Activated T-cell treated with anti-CD3 and anti-CD28 coated beads, Interleukin-2, amount 50 U/mL, for 24 hours (primary cell): ENCODE measurements around the gene XRCC4.

Experiments
- DNase-seq: peaks from one replicate; pipeline ENCODE4 v3.0.0-alpha.2; 2020
- H3K27ac Mint-ChIP-seq: 2 replicates; pipeline ENCODE4 v1.8.0; 2020; ENCODE audit warnings: mild to moderate bottlenecking, mixed read lengths
- H3K27me3 Mint-ChIP-seq: 2 replicates; pipeline ENCODE4 v1.8.0; 2020; ENCODE audit warnings: mixed read lengths
- H3K36me3 Mint-ChIP-seq: 2 replicates; pipeline ENCODE4 v1.8.0; 2020; ENCODE audit warnings: low read depth, mixed read lengths
- H3K4me1 Mint-ChIP-seq: 2 replicates; pipeline ENCODE4 v1.8.0; 2020; ENCODE audit warnings: low read depth, mixed read lengths
- H3K4me3 Mint-ChIP-seq: 2 replicates; pipeline ENCODE4 v1.8.0; 2020; ENCODE audit warnings: mild to moderate bottlenecking, moderate library complexity, mixed read lengths
- H3K9me3 Mint-ChIP-seq: 2 replicates; pipeline ENCODE4 v1.8.0; 2020; ENCODE audit warnings: mixed read lengths

Gene XRCC4

GRCh38 chr5:83162601-83163000 is 85.3 kb downstream of the XRCC4 start:
- Mint-ChIP-seq H3K27me3 (no peaks in the 10 kb centered on the region), H3K9me3 (no peaks in the 10 kb centered on the region), H3K4me3 (no peak overlapping the region), H3K27ac (no peak overlapping the region), H3K36me3 (no peaks in the 10 kb centered on the region), H3K4me1 (no peaks in the 10 kb centered on the region)
- DNase-seq, result no peak

GRCh38 chr5:83167538-83167937 is 90.2 kb downstream of the XRCC4 start:
- H3K4me1 Mint-ChIP-seq, result peaks cover 4% of the 10 kb centered on the region
- H3K27ac Mint-ChIP-seq, result no peak overlapping the region
- no peak for DNase-seq
- no peaks in the 10 kb centered on the region for H3K36me3 Mint-ChIP-seq
- H3K9me3 Mint-ChIP-seq, result no peaks in the 10 kb centered on the region
- H3K27me3 Mint-ChIP-seq, result no peaks in the 10 kb centered on the region
- no peak overlapping the region for H3K4me3 Mint-ChIP-seq

- H3K27me3 Mint-ChIP-seq, result no peaks in the 10 kb centered on the region
Observed at GRCh38 chr5:83169571-83170337, 92.4 kb downstream of the XRCC4 start.

GRCh38 chr5:83172011-83172410 is 94.7 kb downstream of the XRCC4 start:
- no peak overlapping the region for H3K4me3 Mint-ChIP-seq
- DNase-seq, result no peak
- H3K27me3 Mint-ChIP-seq, result no peaks in the 10 kb centered on the region

More at GRCh38 chr5:83169571-83170337, 92.4 kb downstream of the XRCC4 start:
- no peaks in the 10 kb centered on the region for H3K9me3 Mint-ChIP-seq
- DNase-seq, result no peak
- peaks cover 4% of the 10 kb centered on the region for H3K4me1 Mint-ChIP-seq
- no peak overlapping the region for H3K27ac Mint-ChIP-seq
- no peak overlapping the region for H3K4me3 Mint-ChIP-seq
- no peaks in the 10 kb centered on the region for H3K36me3 Mint-ChIP-seq

GRCh38 chr5:83172655-83173054 is 95.3 kb downstream of the XRCC4 start:
- no peaks in the 10 kb centered on the region for H3K36me3 Mint-ChIP-seq
- peaks cover 4% of the 10 kb centered on the region for H3K4me1 Mint-ChIP-seq
- no peak overlapping the region for H3K27ac Mint-ChIP-seq
- no peaks in the 10 kb centered on the region for H3K27me3 Mint-ChIP-seq
- H3K9me3 Mint-ChIP-seq, result no peaks in the 10 kb centered on the region
- no peak overlapping the region for H3K4me3 Mint-ChIP-seq
- DNase-seq, result no peak

More at GRCh38 chr5:83172011-83172410, 94.7 kb downstream of the XRCC4 start:
- Mint-ChIP-seq H3K36me3 (no peaks in the 10 kb centered on the region), H3K27ac (no peak overlapping the region), H3K4me1 (peaks cover 4% of the 10 kb centered on the region), H3K9me3 (no peaks in the 10 kb centered on the region)

GRCh38 chr5:83173826-83174225 is 96.5 kb downstream of the XRCC4 start:
- H3K4me3 Mint-ChIP-seq, result no peak overlapping the region
- no peak for DNase-seq
- H3K27me3 Mint-ChIP-seq, result no peaks in the 10 kb centered on the region

GRCh38 chr5:83177803-83178202 is 100.5 kb downstream of the XRCC4 start:
- no peak for DNase-seq
- Mint-ChIP-seq H3K9me3 (no peaks in the 10 kb centered on the region), H3K27me3 (no peaks in the 10 kb centered on the region), H3K4me3 (no peak overlapping the region), H3K4me1 (no peaks in the 10 kb centered on the region), H3K36me3 (no peaks in the 10 kb centered on the region), H3K27ac (no peak overlapping the region)

More at GRCh38 chr5:83173826-83174225, 96.5 kb downstream of the XRCC4 start:
- Mint-ChIP-seq H3K9me3 (no peaks in the 10 kb centered on the region), H3K4me1 (peaks cover 4% of the 10 kb centered on the region), H3K36me3 (no peaks in the 10 kb centered on the region), H3K27ac (no peak overlapping the region)

- no peaks in the 10 kb centered on the region for H3K27me3 Mint-ChIP-seq
- no peaks in the 10 kb centered on the region for H3K4me1 Mint-ChIP-seq
- H3K27ac Mint-ChIP-seq, result no peak overlapping the region
- DNase-seq, result no peak
- no peak overlapping the region for H3K4me3 Mint-ChIP-seq
- H3K36me3 Mint-ChIP-seq, result no peaks in the 10 kb centered on the region
- peaks cover under 1% of the 10 kb centered on the region for H3K9me3 Mint-ChIP-seq
Observed at GRCh38 chr5:83179966-83180365, 102.6 kb downstream of the XRCC4 start.

GRCh38 chr5:83184534-83184933 is 107.2 kb downstream of the XRCC4 start:
- H3K27ac Mint-ChIP-seq, result no peak overlapping the region
- peaks cover 2% of the 10 kb centered on the region for H3K9me3 Mint-ChIP-seq
- no peaks in the 10 kb centered on the region for H3K4me1 Mint-ChIP-seq

GRCh38 chr5:83192947-83193346 is 115.6 kb downstream of the XRCC4 start:
- no peaks in the 10 kb centered on the region for H3K27me3 Mint-ChIP-seq
- H3K9me3 Mint-ChIP-seq, result no peaks in the 10 kb centered on the region
- H3K4me1 Mint-ChIP-seq, result no peaks in the 10 kb centered on the region
- DNase-seq, result no peak
- no peak overlapping the region for H3K27ac Mint-ChIP-seq
- H3K36me3 Mint-ChIP-seq, result peaks cover 5% of the 10 kb centered on the region
- no peak overlapping the region for H3K4me3 Mint-ChIP-seq

More at GRCh38 chr5:83184534-83184933, 107.2 kb downstream of the XRCC4 start:
- no peak for DNase-seq
- Mint-ChIP-seq H3K36me3 (no peaks in the 10 kb centered on the region), H3K4me3 (no peak overlapping the region), H3K27me3 (no peaks in the 10 kb centered on the region)

- H3K9me3 Mint-ChIP-seq, result no peaks in the 10 kb centered on the region
- peaks cover 15% of the 10 kb centered on the region for H3K36me3 Mint-ChIP-seq
- no peaks in the 10 kb centered on the region for H3K27me3 Mint-ChIP-seq
- H3K4me1 Mint-ChIP-seq, result no peaks in the 10 kb centered on the region
- no peak for DNase-seq
- H3K27ac Mint-ChIP-seq, result no peak overlapping the region
- H3K4me3 Mint-ChIP-seq, result no peak overlapping the region
Observed at GRCh38 chr5:83197326-83197967, 120.1 kb downstream of the XRCC4 start.

GRCh38 chr5:83199126-83199525 is 121.8 kb downstream of the XRCC4 start:
- Mint-ChIP-seq H3K27me3 (no peaks in the 10 kb centered on the region), H3K9me3 (no peaks in the 10 kb centered on the region), H3K27ac (no peak overlapping the region), H3K4me3 (no peak overlapping the region), H3K36me3 (peaks cover 15% of the 10 kb centered on the region), H3K4me1 (no peaks in the 10 kb centered on the region)
- no peak for DNase-seq

GRCh38 chr5:83204651-83205050 is 127.3 kb downstream of the XRCC4 start:
- Mint-ChIP-seq H3K27ac (no peak overlapping the region), H3K4me1 (no peaks in the 10 kb centered on the region), H3K36me3 (peaks cover 28% of the 10 kb centered on the region), H3K9me3 (no peaks in the 10 kb centered on the region), H3K27me3 (no peaks in the 10 kb centered on the region), H3K4me3 (no peak overlapping the region)
- DNase-seq, result no peak

- Mint-ChIP-seq H3K9me3 (no peaks in the 10 kb centered on the region), H3K27ac (no peak overlapping the region), H3K36me3 (peaks cover 30% of the 10 kb centered on the region), H3K4me3 (no peak overlapping the region), H3K27me3 (no peaks in the 10 kb centered on the region), H3K4me1 (no peaks in the 10 kb centered on the region)
- DNase-seq, result no peak
Observed at GRCh38 chr5:83209963-83210362, 132.6 kb downstream of the XRCC4 start.

- Mint-ChIP-seq H3K4me1 (no peaks in the 10 kb centered on the region), H3K27ac (no peak overlapping the region), H3K36me3 (peaks cover 3% of the 10 kb centered on the region), H3K9me3 (no peaks in the 10 kb centered on the region), H3K27me3 (no peaks in the 10 kb centered on the region), H3K4me3 (no peak overlapping the region)
- DNase-seq, result no peak
Observed at GRCh38 chr5:83219077-83219476, 141.7 kb downstream of the XRCC4 start.
